Uterus (tissue), 2 donors: ENCODE data around the gene TOR2A.

ENCODE experiments used
- CTCF ChIP-seq, 4 experiments: fragments of 200-600 bp in 2 of 4; fragments of 450-650 bp in 2 of 4; sonication (generic) in 2 of 4; IDR thresholded peaks; one replicate each; pipeline ENCODE4 v1.5.1; 2016 to 2019; ENCODE audit warnings: antibody characterized with exemption in 4 of 4, mild to moderate bottlenecking in 2 of 4, moderate library complexity in 1 of 4
- POLR2A ChIP-seq, 2 donors: fragments of 450-650 bp; IDR thresholded peaks; one replicate each; pipeline ENCODE4 v1.6.1; 2016; ENCODE audit warnings: antibody characterized with exemption in 2 of 2, mild to moderate bottlenecking in 1 of 2, moderate library complexity in 1 of 2

DNA sequence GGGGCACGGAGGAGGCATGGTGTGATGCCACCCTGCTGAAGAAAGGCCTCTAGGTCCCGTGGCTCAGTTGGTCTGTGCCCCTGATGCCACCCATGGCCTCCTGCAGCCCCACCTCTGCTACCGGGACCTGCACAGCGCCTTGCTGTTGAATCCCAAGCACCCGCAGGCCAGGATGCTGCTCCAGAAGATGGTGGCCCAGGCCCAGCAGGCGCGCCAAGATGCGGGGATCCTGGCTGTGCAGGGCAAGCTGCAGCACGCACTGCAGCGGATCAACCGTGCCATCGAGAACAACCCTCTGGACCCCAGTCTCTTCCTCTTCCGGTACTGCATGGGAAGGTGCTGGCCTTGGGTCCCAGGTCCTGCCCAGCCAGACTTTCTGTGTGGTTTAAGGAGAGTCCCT, 12.1 kb downstream of the TOR2A start:
- TF ChIP-seq CTCF (IDR thresholded peaks at IDR 0.05): no peak
- TF ChIP-seq POLR2A (IDR thresholded peaks at IDR 0.05): no peak
